SK-N-MC (cell line): ENCODE results near the gene C9orf50.

Experiments
- EZH2 ChIP-seq: fragments of 200-600 bp; sonication (generic); IDR thresholded peaks from one replicate; pipeline ENCODE4 v1.6.1; 2017; ENCODE audit warnings: antibody characterized with exemption
- FOXP2 ChIP-seq: optimal IDR thresholded peaks from 2 replicates; pipeline ENCODE3; 2011; ENCODE audit warnings: mild to moderate bottlenecking, moderate library complexity; ENCODE audit not compliant: insufficient read depth; ENCODE audit errors: extremely low read length, control extremely low read depth
- POLR2AphosphoS5 ChIP-seq: IDR thresholded peaks from 2 replicates; pipeline ENCODE4 v1.6.1; 2012; ENCODE audit warnings: mild to moderate bottlenecking, low read depth, low read length, borderline replicate concordance

DNA sequence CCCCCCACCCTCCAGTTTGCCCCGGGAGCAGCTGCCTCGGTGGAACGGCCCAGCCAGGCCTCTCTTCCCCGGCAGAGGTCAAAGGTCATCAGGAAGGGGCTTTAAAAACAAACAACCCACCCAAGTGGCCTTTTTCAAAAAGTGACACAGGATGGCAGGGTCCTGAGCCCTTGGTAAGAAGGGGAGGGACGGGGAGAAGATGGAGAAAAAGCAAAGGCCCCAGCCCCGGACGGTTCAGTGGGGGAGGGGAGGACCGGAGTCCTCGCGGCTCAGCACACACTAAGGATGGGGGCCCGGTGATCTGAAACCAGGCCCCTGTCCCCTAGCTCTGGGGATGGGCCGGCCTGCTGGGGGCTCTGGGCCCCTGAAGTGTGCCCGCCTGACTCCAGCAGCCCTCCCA lies 45.7 kb upstream of the C9orf50 start:
- TF ChIP-seq FOXP2, result no peak
- no peak for TF ChIP-seq POLR2AphosphoS5
- no peak for TF ChIP-seq EZH2
